Vagina (tissue), 2 donors: ENCODE data around the gene RRP8.

Experiments
- POLR2A ChIP-seq, 2 donors: fragments of 450-650 bp; IDR thresholded peaks; one replicate each; pipeline ENCODE4 v1.6.1; 2017; ENCODE audit warnings: antibody characterized with exemption in 2 of 2, mild to moderate bottlenecking in 2 of 2, moderate library complexity in 2 of 2
- POLR2AphosphoS5 ChIP-seq, 2 donors: sonication (generic); formaldehyde crosslinking; IDR thresholded peaks; one replicate each; pipeline ENCODE4 v1.9.0; 2017; ENCODE audit warnings: antibody characterized with exemption in 2 of 2, mild to moderate bottlenecking in 2 of 2, low read depth in 1 of 2; ENCODE audit not compliant: insufficient read depth in 1 of 2
- TF ChIP-seq, protein P1 (sequence below), 3 experiments: fragments of 450-650 bp in 2 of 3; fragments of 200-600 bp in 1 of 3; sonication (generic) in 1 of 3; IDR thresholded peaks; one replicate each; pipeline ENCODE4 v1.5.1; 2017 to 2019; ENCODE audit warnings: antibody characterized with exemption in 3 of 3, mild to moderate bottlenecking in 2 of 3, moderate library complexity in 2 of 3

DNA sequence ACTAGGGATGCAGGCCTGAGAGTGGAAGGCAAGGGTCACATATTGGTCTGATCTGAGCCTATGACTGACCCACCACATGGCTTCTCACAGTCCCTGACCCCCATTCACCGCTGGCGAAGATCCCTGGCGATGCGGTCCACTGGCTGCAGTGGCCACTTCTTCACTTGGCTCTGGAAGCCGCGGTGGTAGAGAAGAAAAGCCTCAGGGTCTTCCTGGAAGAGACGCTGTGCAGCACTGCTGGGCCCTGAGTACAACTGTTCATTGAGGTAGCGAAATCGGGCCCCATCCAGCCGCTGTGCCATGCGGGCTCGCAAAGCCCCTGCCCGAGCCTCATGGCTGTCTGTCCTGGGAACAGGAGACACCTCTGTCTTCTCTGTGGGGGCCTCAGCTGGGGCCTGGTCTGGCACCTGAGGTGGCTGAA is 2.4 kb downstream of the RRP8 start:
- TF ChIP-seq, protein P1, sequence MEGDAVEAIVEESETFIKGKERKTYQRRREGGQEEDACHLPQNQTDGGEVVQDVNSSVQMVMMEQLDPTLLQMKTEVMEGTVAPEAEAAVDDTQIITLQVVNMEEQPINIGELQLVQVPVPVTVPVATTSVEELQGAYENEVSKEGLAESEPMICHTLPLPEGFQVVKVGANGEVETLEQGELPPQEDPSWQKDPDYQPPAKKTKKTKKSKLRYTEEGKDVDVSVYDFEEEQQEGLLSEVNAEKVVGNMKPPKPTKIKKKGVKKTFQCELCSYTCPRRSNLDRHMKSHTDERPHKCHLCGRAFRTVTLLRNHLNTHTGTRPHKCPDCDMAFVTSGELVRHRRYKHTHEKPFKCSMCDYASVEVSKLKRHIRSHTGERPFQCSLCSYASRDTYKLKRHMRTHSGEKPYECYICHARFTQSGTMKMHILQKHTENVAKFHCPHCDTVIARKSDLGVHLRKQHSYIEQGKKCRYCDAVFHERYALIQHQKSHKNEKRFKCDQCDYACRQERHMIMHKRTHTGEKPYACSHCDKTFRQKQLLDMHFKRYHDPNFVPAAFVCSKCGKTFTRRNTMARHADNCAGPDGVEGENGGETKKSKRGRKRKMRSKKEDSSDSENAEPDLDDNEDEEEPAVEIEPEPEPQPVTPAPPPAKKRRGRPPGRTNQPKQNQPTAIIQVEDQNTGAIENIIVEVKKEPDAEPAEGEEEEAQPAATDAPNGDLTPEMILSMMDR (IDR thresholded peaks at IDR 0.05): no peak
- TF ChIP-seq POLR2AphosphoS5 (IDR thresholded peaks at IDR 0.05; ENCODE audit: insufficient read depth in 1 of 2, low read depth in 1 of 2) (no peak), POLR2A (IDR thresholded peaks at IDR 0.05) (no peak)
